Smooth muscle cell of the brain vasculature (primary cell): Measurements from ENCODE around the gene ALOX5.
"Not testable (repeated sequence)": the region's sequence is repeated elsewhere in the genome, so short reads cannot be mapped to it uniquely, and the experiment has no call there.

Experiments
- DNase-seq: peaks from one replicate; pipeline ENCODE4 v3.0.0-alpha.2; 2012; ENCODE audit warnings: low read depth, low spot score

Gene ALOX5

GRCh38 chr10:45466784-45467183 lies 92.8 kb downstream of the ALOX5 start:
- no peak for DNase-seq

- DNase-seq = no peak
Measured at GRCh38 chr10:45468079-45468478, 94.1 kb downstream of the ALOX5 start.

- DNase-seq = no peak
Measured at GRCh38 chr10:45470098-45471012, 96.3 kb downstream of the ALOX5 start.

- DNase-seq = no peak
Measured at GRCh38 chr10:45471059-45471458, 97.0 kb downstream of the ALOX5 start.

- DNase-seq = no peak
Measured at GRCh38 chr10:45471531-45472310, 97.7 kb downstream of the ALOX5 start.

GRCh38 chr10:45473126-45473525 lies 99.1 kb downstream of the ALOX5 start:
- no peak for DNase-seq

GRCh38 chr10:45476559-45476958 lies 102.5 kb downstream of the ALOX5 start:
- no peak for DNase-seq

GRCh38 chr10:45480294-45480693 lies 106.3 kb downstream of the ALOX5 start:
- DNase-seq = no peak

GRCh38 chr10:45481100-45481499 lies 107.1 kb downstream of the ALOX5 start:
- DNase-seq = not testable (repeated sequence)

- DNase-seq = no peak
Measured at GRCh38 chr10:45483002-45483401, 109.0 kb downstream of the ALOX5 start.

GRCh38 chr10:45487735-45488134 lies 113.7 kb downstream of the ALOX5 start:
- no peak for DNase-seq

- DNase-seq = no peak
Measured at GRCh38 chr10:45488365-45488764, 114.3 kb downstream of the ALOX5 start.

GRCh38 chr10:45490277-45490676 lies 116.3 kb downstream of the ALOX5 start:
- DNase-seq = no peak

- no peak for DNase-seq
Measured at GRCh38 chr10:45491061-45491460, 117.0 kb downstream of the ALOX5 start.
